H1 (cell line): Measurements from ENCODE around the gene GIT1. TPM values are rescaled to one million over a fixed set of nuclear protein-coding genes. Genes with fewer than 3 reads are reported as not detected.

ENCODE experiments used
- CTCF ChIA-PET: fragments of 300-600 bp; sonication (Branson Sonifier 250); formaldehyde crosslinking; loops from one replicate; lab custom pipeline; 2021; ENCODE audit not compliant: partially characterized antibody; lab: Charles Lee
- POLR2A ChIA-PET: fragments of 300-600 bp; sonication (Branson Sonifier 250); formaldehyde crosslinking; loops from one replicate; lab custom pipeline; 2021; ENCODE audit warnings: inconsistent platforms; ENCODE audit not compliant: partially characterized antibody; lab: Charles Lee
- DNase-seq, 2 experiments: peaks; one replicate each; pipeline versions ENCODE4 v3.0.0 to v3.0.0-alpha.2; 2010 to 2022; ENCODE audit warnings: low spot score in 2 of 2, low read depth in 1 of 2, mixed read lengths in 1 of 2
- FAIRE-seq: peaks from 2 replicates; lab custom pipeline; 2011; peaks lifted over from hg19 to GRCh38; lab: Jason Lieb, UNC
- H2AFZ ChIP-seq: 2 replicates; pipeline ENCODE4 v1.8.1; 2012; ENCODE audit warnings: low read length, inconsistent platforms
- H2AK5ac ChIP-seq: 2 replicates; pipeline ENCODE4 v1.6.1; 2013; ENCODE audit warnings: low read depth, low read length
- H2BK120ac ChIP-seq: replicated peaks from 2 replicates; pipeline ENCODE3; 2013; ENCODE audit warnings: low read depth, low read length, inconsistent platforms
- H2BK12ac ChIP-seq: 2 replicates; pipeline ENCODE4 v1.6.1; 2013; ENCODE audit warnings: low read depth, low read length
- H2BK15ac ChIP-seq: 2 replicates; pipeline ENCODE4 v1.6.1; 2013; ENCODE audit warnings: low read length
- H2BK20ac ChIP-seq: 2 replicates; pipeline ENCODE4 v1.6.1; 2013; ENCODE audit warnings: low read length
- H2BK5ac ChIP-seq: 2 replicates; pipeline ENCODE4 v1.6.1; 2013; ENCODE audit warnings: low read depth, low read length
- H3K14ac ChIP-seq: 2 replicates; pipeline ENCODE4 v1.6.1; 2013; ENCODE audit warnings: inconsistent platforms; ENCODE audit not compliant: insufficient read length
- H3K18ac ChIP-seq: 2 replicates; pipeline ENCODE4 v1.6.1; 2013; ENCODE audit warnings: low read length; ENCODE audit errors: extremely low read depth
- H3K23ac ChIP-seq: 2 replicates; pipeline ENCODE4 v1.6.1; 2013; ENCODE audit warnings: inconsistent platforms; ENCODE audit not compliant: insufficient read length
- H3K23me2 ChIP-seq: 2 replicates; pipeline ENCODE4 v1.6.1; 2013; ENCODE audit warnings: low read depth, low read length
- H3K27ac ChIP-seq: 2 replicates; pipeline ENCODE4 v1.6.1; 2011; ENCODE audit warnings: low read depth, low read length, inconsistent platforms
- H3K27me3 ChIP-seq, 4 experiments: replicated peaks in 1 of 4; 1 replicate in 1 of 4; 2 replicates in 3 of 4; pipeline versions ENCODE4 v1.6.1 to v1.8.1; 2011 to 2013; ENCODE audit warnings: low read length in 3 of 4, mild to moderate bottlenecking in 3 of 4, inconsistent platforms in 2 of 4, mixed read lengths in 2 of 4, moderate library complexity in 1 of 4; ENCODE audit not compliant: control insufficient read depth in 3 of 4, insufficient read depth in 3 of 4; ENCODE audit errors: extremely low read depth in 1 of 4
- H3K36me3 ChIP-seq, 4 experiments: 2 replicates each; pipeline versions ENCODE4 v1.6.1 to v1.8.1; 2011 to 2013; ENCODE audit warnings: mild to moderate bottlenecking in 4 of 4, low read length in 3 of 4, moderate library complexity in 2 of 4, control low read depth in 1 of 4, inconsistent platforms in 1 of 4; ENCODE audit not compliant: insufficient read depth in 4 of 4, control insufficient read depth in 2 of 4
- H3K4ac ChIP-seq: replicated peaks from 2 replicates; pipeline ENCODE3; 2013; ENCODE audit warnings: low read length, low read depth, mixed read lengths, inconsistent platforms; ENCODE audit not compliant: insufficient read length
- H3K4me1 ChIP-seq, 4 experiments: replicated peaks in 1 of 4; 1 replicate in 1 of 4; 2 replicates in 3 of 4; pipeline versions ENCODE4 v1.6.1 to v1.8.1; 2011 to 2013; ENCODE audit warnings: low read length in 3 of 4, inconsistent platforms in 2 of 4, mixed read lengths in 1 of 4; ENCODE audit not compliant: insufficient read depth in 4 of 4, control insufficient read depth in 3 of 4
- H3K4me2 ChIP-seq, 2 experiments: 2 replicates each; pipeline versions ENCODE4 v1.6.1 to v1.8.1; 2011 to 2013; ENCODE audit warnings: low read depth in 2 of 2, low read length in 2 of 2, control low read depth in 1 of 2, inconsistent platforms in 1 of 2, mild to moderate bottlenecking in 1 of 2; ENCODE audit not compliant: insufficient read depth in 1 of 2
- H3K4me3 ChIP-seq, 4 experiments: fragments of 200-600, 300-600 bp in 1 of 4; sonication (generic), shearing (Covaris generic), sonication (Bioruptor Twin) in 1 of 4; 2 replicates each; pipeline versions ENCODE4 v1.5.1 to v1.8.1; 2011 to 2016; ENCODE audit warnings: low read length in 4 of 4, low read depth in 3 of 4, control low read depth in 2 of 4, inconsistent platforms in 2 of 4, mild to moderate bottlenecking in 2 of 4, mixed read lengths in 1 of 4, moderate library complexity in 1 of 4; ENCODE audit not compliant: insufficient read depth in 2 of 4; ENCODE audit errors: extremely low read depth in 1 of 4
- H3K56ac ChIP-seq: replicated peaks from 2 replicates; pipeline ENCODE3; 2013; ENCODE audit warnings: low read depth, mild to moderate bottlenecking, mixed read lengths, low read length, inconsistent platforms; ENCODE audit not compliant: insufficient read length
- H3K79me1 ChIP-seq: 2 replicates; pipeline ENCODE4 v1.6.1; 2013; ENCODE audit warnings: low read depth, low read length, control low read depth
- H3K79me2 ChIP-seq, 2 experiments: 2 replicates each; pipeline versions ENCODE4 v1.6.1 to v1.8.1; 2012 to 2013; ENCODE audit warnings: low read length in 2 of 2, mild to moderate bottlenecking in 2 of 2, inconsistent platforms in 1 of 2; ENCODE audit not compliant: insufficient read depth in 2 of 2, control insufficient read depth in 1 of 2
- H3K9ac ChIP-seq, 4 experiments: replicated peaks in 1 of 4; 1 replicate in 1 of 4; 2 replicates in 3 of 4; pipeline versions ENCODE4 v1.6.1 to v1.8.1; 2011 to 2013; ENCODE audit warnings: low read depth in 3 of 4, low read length in 3 of 4, control low read depth in 2 of 4, mild to moderate bottlenecking in 2 of 4, moderate library complexity in 2 of 4, inconsistent platforms in 1 of 4; ENCODE audit errors: extremely low read depth in 1 of 4
- H3K9me3 ChIP-seq, 2 experiments: 2 replicates each; pipeline versions ENCODE4 v1.6.1 to v1.8.1; 2012 to 2013; ENCODE audit warnings: mild to moderate bottlenecking in 2 of 2, moderate library complexity in 2 of 2, control low read depth in 1 of 2, inconsistent platforms in 1 of 2, low read depth in 1 of 2, low read length in 1 of 2, mixed read lengths in 1 of 2; ENCODE audit not compliant: insufficient read depth in 2 of 2
- H4K20me1 ChIP-seq, 2 experiments: replicated peaks in 1 of 2; 2 replicates each; pipeline versions ENCODE3 to v1.8.1; 2011 to 2013; ENCODE audit warnings: inconsistent platforms in 2 of 2, low read length in 2 of 2, mild to moderate bottlenecking in 1 of 2; ENCODE audit not compliant: insufficient read depth in 2 of 2, control insufficient read depth in 1 of 2
- H4K5ac ChIP-seq: 2 replicates; pipeline ENCODE4 v1.6.1; 2013; ENCODE audit warnings: low read length, low read depth, mixed read lengths, inconsistent platforms; ENCODE audit not compliant: insufficient read length
- H4K8ac ChIP-seq: 2 replicates; pipeline ENCODE4 v1.8.0; 2013; ENCODE audit warnings: mild to moderate bottlenecking, moderate library complexity, low read length, inconsistent platforms; ENCODE audit not compliant: insufficient read depth; ENCODE audit errors: extremely low read depth
- H4K91ac ChIP-seq: replicated peaks from 2 replicates; pipeline ENCODE3; 2013; ENCODE audit warnings: low read length, mixed read lengths, inconsistent platforms; ENCODE audit not compliant: insufficient read length
- CBX8 ChIP-seq: fragments of 300-800, 300-1000 bp; sonication (generic); IDR thresholded peaks from 2 replicates; pipeline ENCODE4 v1.7.1; 2016; ENCODE audit warnings: low read depth, low read length, borderline replicate concordance
- CREB1 ChIP-seq: IDR thresholded peaks from 2 replicates; pipeline ENCODE4 v1.6.1; 2012; ENCODE audit warnings: inconsistent platforms
- EZH2 ChIP-seq: fragments of 200-600 bp; sonication (generic); IDR thresholded peaks from 2 replicates; pipeline ENCODE4 v1.7.1; 2012; ENCODE audit warnings: low read depth, mild to moderate bottlenecking, moderate library complexity, low read length, inconsistent platforms; ENCODE audit not compliant: severe bottlenecking
- HDAC2 ChIP-seq, 2 experiments: fragments of 300-600 bp in 1 of 2; sonication (generic) in 1 of 2; IDR thresholded peaks; 2 replicates each; pipeline ENCODE4 v1.6.1; 2011 to 2012; ENCODE audit warnings: low read depth in 2 of 2, low read length in 2 of 2, mild to moderate bottlenecking in 2 of 2, moderate library complexity in 2 of 2, borderline replicate concordance in 1 of 2, inconsistent platforms in 1 of 2
- NRF1 ChIP-seq: IDR thresholded peaks from 2 replicates; pipeline ENCODE4 v1.6.1; 2011; ENCODE audit warnings: mild to moderate bottlenecking, low read depth, low read length, improper control_type of control experiment
- SP4 ChIP-seq: IDR thresholded peaks from 2 replicates; pipeline ENCODE4 v1.6.1; 2012; ENCODE audit warnings: low read length, inconsistent platforms
- TAF1 ChIP-seq: IDR thresholded peaks from 2 replicates; pipeline ENCODE4 v1.6.1; 2011; ENCODE audit warnings: mild to moderate bottlenecking, low read depth, low read length
- TEAD4 ChIP-seq: IDR thresholded peaks from 2 replicates; pipeline ENCODE4 v1.6.1; 2012; ENCODE audit warnings: low read depth, low read length, inconsistent platforms, mixed read lengths
- ZNF274 ChIP-seq: IDR thresholded peaks from 2 replicates; pipeline ENCODE4 v1.7.0; 2012; ENCODE audit warnings: low read length, borderline replicate concordance; ENCODE audit errors: extremely low read depth
- WGBS, 2 experiments: shearing (Covaris generic) in 1 of 2; methylation state at CpG; one replicate each; pipeline versions ENCODE4 v1.1.6 to v1.1.7; 2013 to 2015; ENCODE audit warnings: low lambda C conversion rate in 2 of 2, mixed read lengths in 2 of 2, inconsistent platforms in 1 of 2, low coverage in 1 of 2, missing lambda C conversion rate in 1 of 2; ENCODE audit not compliant: insufficient replicate concordance in 2 of 2, insufficient coverage in 1 of 2, insufficient read length in 1 of 2; ENCODE audit errors: extremely low coverage in 1 of 2, missing lambda C conversion rate in 1 of 2; 5-methylcytosine and 5-hydroxymethylcytosine counted together
- polyA plus RNA-seq, 7 experiments: library from polyadenylated mRNA; depleted of rRNA in 3 of 7; stranded (reverse) in 5 of 7; unstranded in 2 of 7; fragments of >200 nt in 5 of 7; fragments of 200-250 nt in 2 of 7; gene quantifications; 1 replicate in 5 of 7; 2 replicates in 1 of 7; 4 replicates in 1 of 7; pipeline versions ENCODE4 v1.2.1 to v1.2.3, GENCODE V29; 2011 to 2013; ENCODE audit warnings: missing spikeins in 2 of 7, mixed read lengths in 2 of 7
- total RNA-seq: library from RNA; stranded (reverse); fragmentation: NEBNext Ultra II Directional; extraction: Animal tissue kit (Norgen Biotek cat#: 25700); gene quantifications from 2 replicates; pipeline ENCODE4 v1.2.1, GENCODE V29; 2021
- TF ChIP-seq, protein P1 (sequence below): IDR thresholded peaks from 2 replicates; pipeline ENCODE4 v1.6.1; 2012; ENCODE audit warnings: inconsistent platforms

The GIT1 gene
- total and polyA plus RNA-seq, 2 of the 8 experiments (the other 6 are each of a cell fraction or from before 2014, with no cell fraction given): 62.4 to 63.0 TPM

DNA sequence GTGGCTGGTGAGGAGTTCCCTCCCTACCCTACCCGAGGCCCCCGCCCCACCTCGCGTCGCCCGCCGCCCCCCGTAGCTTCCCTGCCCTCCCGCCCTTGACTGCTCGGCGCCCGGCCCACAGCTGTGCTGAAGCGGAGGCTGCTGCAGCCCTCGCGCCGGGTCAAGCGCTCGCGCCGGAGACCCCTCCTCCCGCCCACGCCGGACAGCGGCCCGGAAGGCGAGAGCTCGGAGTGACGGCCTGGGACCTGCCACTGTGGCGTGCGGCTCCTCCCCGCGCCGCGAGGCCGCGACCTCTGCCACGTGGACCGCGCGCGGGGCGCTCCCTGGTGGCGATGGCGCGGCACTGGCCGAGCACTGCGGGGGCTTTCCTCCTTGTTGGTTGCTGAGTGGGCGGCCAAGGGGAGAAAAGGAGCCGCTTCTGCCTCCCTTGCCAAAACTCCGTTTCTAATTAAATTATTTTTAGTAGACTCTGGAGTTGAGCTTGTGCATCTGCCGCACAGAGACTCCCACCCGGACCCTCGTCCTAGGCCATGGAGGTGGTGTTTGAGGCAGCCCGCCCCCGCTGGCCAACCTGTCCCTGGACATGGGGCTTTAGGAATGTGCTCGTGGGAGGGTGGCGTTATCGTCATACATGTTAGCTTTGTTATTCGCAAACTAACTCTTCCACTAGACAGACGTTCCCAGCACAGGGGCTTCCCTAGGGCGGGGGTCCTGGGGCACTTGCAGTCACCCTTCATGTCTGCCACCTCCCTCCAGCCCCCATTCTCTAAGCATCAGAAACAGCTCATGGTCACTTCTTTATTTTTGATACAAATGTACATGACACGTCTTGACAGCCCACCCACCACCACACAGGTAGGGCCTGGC, 16.5 kb downstream of the GIT1 start:
- peak overlapping the region; percentile 32 to 76; a peak in 3 of 4 replicates for H3K4me2 ChIP-seq
- H3K23me2 ChIP-seq: peaks cover 10% of the 10 kb centered on the region
- H3K79me2 ChIP-seq: no peaks in the 10 kb centered on the region
- peak overlapping the region; percentile 65; the same call in 1 of the 2 replicates for H3K18ac ChIP-seq
- no peak overlapping the region for H2BK5ac ChIP-seq
- no peaks in the 10 kb centered on the region for H3K9me3 ChIP-seq
- H2AK5ac ChIP-seq: no peak overlapping the region
- H2BK20ac ChIP-seq: no peak overlapping the region
- peak overlapping the region in 1 of 4 experiments; percentile 54; a peak in 2 of 8 replicates for H3K4me3 ChIP-seq
- H3K4me1 ChIP-seq: peaks cover 0 to 8% (median 6%) of the 10 kb centered on the region in 4 experiments; a peak in 5 of 7 replicates
- WGBS, 2 experiments: 37% methylated on average over 31 of the region's 62 CpGs; no CpG with 5 or more reads in 1 of the 2 experiments
- no peak overlapping the region for H3K4ac ChIP-seq
- H3K79me1 ChIP-seq: no peaks in the 10 kb centered on the region
- H4K8ac ChIP-seq: peak overlapping the region; percentile 78
- H3K36me3 ChIP-seq: peaks cover 5 to 26% (median 14%) of the 10 kb centered on the region in 4 experiments; a peak in 6 of 8 replicates
- H3K14ac ChIP-seq: no peak overlapping the region
- H2BK15ac ChIP-seq: no peak overlapping the region
- no peak overlapping the region for H3K56ac ChIP-seq
- DNase-seq (peak in 1 of 2 experiments; percentile 85), FAIRE-seq (no peak)
- H4K20me1 ChIP-seq: peaks cover 0 to 1% of the 10 kb centered on the region in 2 experiments
- no peak overlapping the region for H3K23ac ChIP-seq
- H3K9ac ChIP-seq: no peak overlapping the region
- H4K5ac ChIP-seq: no peak overlapping the region
- no peak overlapping the region for H2BK12ac ChIP-seq
- no peak overlapping the region for H3K27ac ChIP-seq
- POLR2A ChIA-PET: interaction anchor here (1.1 to 2.5 kb wide), 11 partner anchors 8 to 368 kb away, joined by 3 to 9 read pairs (median 3); partner anchors contain the start of genes ANKRD13B and NUFIP2
- H2AFZ ChIP-seq: no peak overlapping the region
- peaks cover 0 to 11% (median 5%) of the 10 kb centered on the region in 4 experiments; a peak in 4 of 7 replicates for H3K27me3 ChIP-seq
- CTCF ChIA-PET: interaction anchor here (0.6 to 15.3 kb wide), 26 partner anchors 9 to 977 kb away, joined by 3 to 167 read pairs (median 4); partner anchors contain the start of genes ANKRD13B, CORO6 and TAOK1
- no peak overlapping the region for H2BK120ac ChIP-seq
- H4K91ac ChIP-seq: no peak overlapping the region
- 0 out of 2 replicates have a peak, but pooled peaks have one; percentile 36 for TF ChIP-seq CREB1
- TF ChIP-seq HDAC2 (IDR thresholded peaks at IDR 0.05; ENCODE audit: borderline replicate concordance in 1 of 2, low read depth in 2 of 2, low read length in 2 of 2): no peak
- TF ChIP-seq EZH2: no peak
- TF ChIP-seq TAF1: no peak
- no peak for TF ChIP-seq CBX8
- TF ChIP-seq TEAD4: no peak
- TF ChIP-seq, protein P1, sequence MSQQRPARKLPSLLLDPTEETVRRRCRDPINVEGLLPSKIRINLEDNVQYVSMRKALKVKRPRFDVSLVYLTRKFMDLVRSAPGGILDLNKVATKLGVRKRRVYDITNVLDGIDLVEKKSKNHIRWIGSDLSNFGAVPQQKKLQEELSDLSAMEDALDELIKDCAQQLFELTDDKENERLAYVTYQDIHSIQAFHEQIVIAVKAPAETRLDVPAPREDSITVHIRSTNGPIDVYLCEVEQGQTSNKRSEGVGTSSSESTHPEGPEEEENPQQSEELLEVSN: peak; percentile 67
- no peak for TF ChIP-seq ZNF274
- no peak for TF ChIP-seq SP4
- no peak for TF ChIP-seq NRF1
